Tibial nerve (tissue), 3 donors: Measurements from ENCODE around the gene ENTPD3.

Source experiments
- POLR2A ChIP-seq, 2 donors: fragments of 450-650 bp; IDR thresholded peaks; one replicate each; pipeline ENCODE4 v1.6.1; 2017; ENCODE audit warnings: antibody characterized with exemption in 2 of 2, mild to moderate bottlenecking in 2 of 2, moderate library complexity in 2 of 2
- TF ChIP-seq, protein P1 (sequence below), 5 experiments: fragments of 200-600 bp in 3 of 5; fragments of 450-650 bp in 2 of 5; sonication (generic) in 3 of 5; IDR thresholded peaks; one replicate each; pipeline ENCODE4 v1.5.1; 2016 to 2019; ENCODE audit warnings: antibody characterized with exemption in 5 of 5, mild to moderate bottlenecking in 3 of 5, moderate library complexity in 2 of 5

DNA sequence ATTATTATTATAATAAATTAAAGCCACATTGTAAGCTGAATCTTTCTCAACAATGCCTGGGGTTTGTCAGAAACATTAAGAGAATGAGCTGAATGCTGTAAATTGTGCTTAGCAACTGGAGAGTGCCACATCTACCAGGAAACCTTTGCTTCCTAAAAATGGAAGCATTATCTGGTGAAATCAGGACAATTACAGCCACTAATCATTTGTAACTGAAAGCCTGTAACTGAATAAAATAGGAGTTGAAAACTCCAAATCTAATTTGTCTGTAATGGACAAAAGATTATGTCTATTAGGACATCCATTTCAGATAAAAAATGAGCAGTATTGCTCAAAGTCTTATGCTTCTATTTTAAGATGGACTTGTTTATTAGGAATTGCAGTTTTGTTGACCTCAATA lies 45.3 kb upstream of the ENTPD3 start:
- TF ChIP-seq, protein P1, sequence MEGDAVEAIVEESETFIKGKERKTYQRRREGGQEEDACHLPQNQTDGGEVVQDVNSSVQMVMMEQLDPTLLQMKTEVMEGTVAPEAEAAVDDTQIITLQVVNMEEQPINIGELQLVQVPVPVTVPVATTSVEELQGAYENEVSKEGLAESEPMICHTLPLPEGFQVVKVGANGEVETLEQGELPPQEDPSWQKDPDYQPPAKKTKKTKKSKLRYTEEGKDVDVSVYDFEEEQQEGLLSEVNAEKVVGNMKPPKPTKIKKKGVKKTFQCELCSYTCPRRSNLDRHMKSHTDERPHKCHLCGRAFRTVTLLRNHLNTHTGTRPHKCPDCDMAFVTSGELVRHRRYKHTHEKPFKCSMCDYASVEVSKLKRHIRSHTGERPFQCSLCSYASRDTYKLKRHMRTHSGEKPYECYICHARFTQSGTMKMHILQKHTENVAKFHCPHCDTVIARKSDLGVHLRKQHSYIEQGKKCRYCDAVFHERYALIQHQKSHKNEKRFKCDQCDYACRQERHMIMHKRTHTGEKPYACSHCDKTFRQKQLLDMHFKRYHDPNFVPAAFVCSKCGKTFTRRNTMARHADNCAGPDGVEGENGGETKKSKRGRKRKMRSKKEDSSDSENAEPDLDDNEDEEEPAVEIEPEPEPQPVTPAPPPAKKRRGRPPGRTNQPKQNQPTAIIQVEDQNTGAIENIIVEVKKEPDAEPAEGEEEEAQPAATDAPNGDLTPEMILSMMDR (IDR thresholded peaks at IDR 0.05) = no peak
- no peak for TF ChIP-seq POLR2A (IDR thresholded peaks at IDR 0.05)
